GM19452 (cell line): Measurements from ENCODE around the gene METTL26.
A peak's percentile ranks its signal among the peaks of the same experiment; 100 is the strongest.

Source experiments
- ATAC-seq: cut with Tn5 transposase; IDR thresholded peaks from one replicate; pipeline ENCODE4 v1.9.1; 2021; ENCODE audit not compliant: unreplicated experiment

The METTL26 gene

GRCh38 chr16:638836-639235 is 2.7 kb upstream of the METTL26 start:
- ATAC-seq, result no peak

GRCh38 chr16:638034-638543 is 2.0 kb upstream of the METTL26 start:
- no peak for ATAC-seq

- ATAC-seq, result no peak
Measured at GRCh38 chr16:637081-638018, 1.2 kb upstream of the METTL26 start.

GRCh38 chr16:635573-636205 is 416 bp downstream of the METTL26 start:
- peak; percentile 10 for ATAC-seq

- ATAC-seq, result no peak
Measured at GRCh38 chr16:634996-635395, 1.1 kb downstream of the METTL26 start.

- ATAC-seq, result no peak
Measured at GRCh38 chr16:634051-634670, 1.9 kb downstream of the METTL26 start.

GRCh38 chr16:633336-634050 is 2.6 kb downstream of the METTL26 start:
- no peak for ATAC-seq

GRCh38 chr16:632486-633335 is 3.4 kb downstream of the METTL26 start:
- ATAC-seq, result no peak

GRCh38 chr16:631808-632358 is 4.2 kb downstream of the METTL26 start:
- no peak for ATAC-seq

GRCh38 chr16:630815-631405 is 5.2 kb downstream of the METTL26 start, which contains the start of gene WFIKKN1:
TSS of gene WFIKKN1 (plus strand) at chr16:630985. CDS start at chr16:631254, 269 bp downstream.
- no peak for ATAC-seq

GRCh38 chr16:630249-630814 is 5.8 kb downstream of the METTL26 start:
- no peak for ATAC-seq

GRCh38 chr16:629833-630248 is 6.3 kb downstream of the METTL26 start:
- ATAC-seq, result no peak

GRCh38 chr16:629185-629832 is 6.8 kb downstream of the METTL26 start:
- ATAC-seq, result no peak

GRCh38 chr16:628321-629061 is 7.6 kb downstream of the METTL26 start:
- no peak for ATAC-seq

GRCh38 chr16:627454-628239 is 8.5 kb downstream of the METTL26 start:
- no peak for ATAC-seq

GRCh38 chr16:626787-627453 is 9.2 kb downstream of the METTL26 start:
- no peak for ATAC-seq
